ENCODE data around the gene IGFBP2. TPM values are rescaled to one million over a fixed set of nuclear protein-coding genes. Genes with fewer than 3 reads are reported as not detected.

Gene IGFBP2
- total and polyA plus RNA-seq, 8 donors: 28.2 to 133 (median 111) TPM

DNA sequence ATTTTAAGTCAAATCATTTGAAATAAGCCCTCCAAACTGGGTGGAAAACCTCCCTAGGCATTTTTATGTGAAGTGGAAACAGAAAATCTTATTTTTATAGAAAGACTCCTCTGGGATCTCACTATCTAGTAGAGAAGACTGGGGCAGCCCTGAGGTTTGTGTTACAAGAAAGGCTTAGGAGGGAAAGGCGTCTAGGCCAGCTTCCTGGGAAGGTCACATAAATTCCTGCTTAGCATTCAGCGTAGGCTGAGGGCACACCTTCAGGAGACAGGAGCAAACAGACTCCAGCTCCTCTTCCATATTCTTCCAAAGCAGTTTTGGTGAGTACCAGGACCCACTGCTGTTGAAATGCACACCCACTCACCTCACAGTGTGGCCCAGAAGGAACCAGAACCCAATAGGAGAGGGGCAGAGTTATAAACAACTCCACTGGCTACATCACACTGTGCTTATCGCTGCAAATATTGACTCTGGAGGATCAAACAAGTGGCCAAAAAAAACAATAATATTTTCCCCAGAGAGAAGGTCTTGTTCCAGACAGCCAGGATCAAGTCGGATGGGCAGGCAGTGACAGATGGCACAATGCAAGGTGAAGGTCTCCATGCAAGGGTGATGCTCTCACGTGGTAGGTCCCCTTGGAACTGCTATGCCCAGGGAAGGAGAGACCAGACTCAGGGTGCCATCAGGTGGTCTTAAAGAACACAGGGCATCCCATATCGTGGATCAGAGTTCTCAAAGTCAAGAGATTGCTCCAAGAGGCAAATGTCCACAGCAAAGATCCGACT lies 17.7 kb upstream of the IGFBP2 start:
- H3K27ac ChIP-seq: no peak overlapping the region
- TF ChIP-seq, protein P1, sequence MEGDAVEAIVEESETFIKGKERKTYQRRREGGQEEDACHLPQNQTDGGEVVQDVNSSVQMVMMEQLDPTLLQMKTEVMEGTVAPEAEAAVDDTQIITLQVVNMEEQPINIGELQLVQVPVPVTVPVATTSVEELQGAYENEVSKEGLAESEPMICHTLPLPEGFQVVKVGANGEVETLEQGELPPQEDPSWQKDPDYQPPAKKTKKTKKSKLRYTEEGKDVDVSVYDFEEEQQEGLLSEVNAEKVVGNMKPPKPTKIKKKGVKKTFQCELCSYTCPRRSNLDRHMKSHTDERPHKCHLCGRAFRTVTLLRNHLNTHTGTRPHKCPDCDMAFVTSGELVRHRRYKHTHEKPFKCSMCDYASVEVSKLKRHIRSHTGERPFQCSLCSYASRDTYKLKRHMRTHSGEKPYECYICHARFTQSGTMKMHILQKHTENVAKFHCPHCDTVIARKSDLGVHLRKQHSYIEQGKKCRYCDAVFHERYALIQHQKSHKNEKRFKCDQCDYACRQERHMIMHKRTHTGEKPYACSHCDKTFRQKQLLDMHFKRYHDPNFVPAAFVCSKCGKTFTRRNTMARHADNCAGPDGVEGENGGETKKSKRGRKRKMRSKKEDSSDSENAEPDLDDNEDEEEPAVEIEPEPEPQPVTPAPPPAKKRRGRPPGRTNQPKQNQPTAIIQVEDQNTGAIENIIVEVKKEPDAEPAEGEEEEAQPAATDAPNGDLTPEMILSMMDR (IDR thresholded peaks at IDR 0.05): no peak
- intact Hi-C loops (cut with DNase I): no loop called here
- no peak for ATAC-seq
- H3K4me3 ChIP-seq: no peak overlapping the region
- no peak for DNase-seq
- no peaks in the 10 kb centered on the region for H3K9me3 ChIP-seq
- H3K27me3 ChIP-seq: no peaks in the 10 kb centered on the region
- H3K4me1 ChIP-seq: peaks cover 0 to 4% of the 10 kb centered on the region in 2 donors
- H3K36me3 ChIP-seq: no peaks in the 10 kb centered on the region

DNA sequence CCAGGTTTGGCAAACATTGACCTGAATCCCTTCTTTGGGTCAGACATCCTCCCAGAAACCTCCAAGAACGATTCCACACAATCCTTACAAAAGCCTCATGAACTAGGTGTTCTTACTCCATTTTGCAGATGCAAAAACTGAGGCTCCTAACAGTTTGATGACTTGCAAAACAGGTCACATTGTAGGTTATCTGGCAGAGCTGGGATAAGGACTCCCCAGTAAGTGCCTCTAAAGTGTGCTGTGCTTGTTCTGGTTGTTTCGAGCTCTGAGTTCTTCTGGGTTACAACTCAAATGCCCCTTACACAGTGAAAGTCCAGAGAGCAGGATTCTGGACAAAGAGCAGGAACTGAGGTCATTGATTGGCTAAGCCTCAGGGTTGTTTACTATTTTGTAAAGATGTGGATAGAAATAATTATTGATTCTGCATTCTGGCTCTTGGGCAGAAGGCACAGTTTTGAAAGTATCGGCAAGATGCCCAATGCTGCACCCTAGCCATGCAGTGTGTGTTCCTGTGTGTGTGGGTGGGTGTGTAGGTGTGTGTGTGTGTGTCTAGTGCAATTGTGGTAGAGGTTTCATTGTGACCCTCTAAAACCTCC lies 17.0 kb upstream of the IGFBP2 start:
- no peaks in the 10 kb centered on the region for H3K9me3 ChIP-seq
- no peak overlapping the region for H3K4me3 ChIP-seq
- no peak overlapping the region for H3K27ac ChIP-seq
- TF ChIP-seq, protein P1 (IDR thresholded peaks at IDR 0.05): no peak
- H3K27me3 ChIP-seq: no peaks in the 10 kb centered on the region
- H3K36me3 ChIP-seq: no peaks in the 10 kb centered on the region
- ATAC-seq: no peak
- no peak for DNase-seq
- intact Hi-C loops (cut with DNase I): no loop called here
- H3K4me1 ChIP-seq: peaks cover 0 to 4% of the 10 kb centered on the region in 2 donors

- H3K36me3 ChIP-seq: no peaks in the 10 kb centered on the region
- TF ChIP-seq, protein P1 (IDR thresholded peaks at IDR 0.05): no peak
- no peaks in the 10 kb centered on the region for H3K27me3 ChIP-seq
- intact Hi-C loops (cut with DNase I): no loop called here
- H3K27ac ChIP-seq: no peak overlapping the region
- no peak overlapping the region for H3K4me3 ChIP-seq
- DNase-seq (no peak), ATAC-seq (no peak)
- no peaks in the 10 kb centered on the region for H3K9me3 ChIP-seq
- H3K4me1 ChIP-seq: peaks cover 0 to 4% of the 10 kb centered on the region in 2 donors
Observed at GRCh38 chr2:216617159-216617815, 15.9 kb upstream of the IGFBP2 start.

DNA sequence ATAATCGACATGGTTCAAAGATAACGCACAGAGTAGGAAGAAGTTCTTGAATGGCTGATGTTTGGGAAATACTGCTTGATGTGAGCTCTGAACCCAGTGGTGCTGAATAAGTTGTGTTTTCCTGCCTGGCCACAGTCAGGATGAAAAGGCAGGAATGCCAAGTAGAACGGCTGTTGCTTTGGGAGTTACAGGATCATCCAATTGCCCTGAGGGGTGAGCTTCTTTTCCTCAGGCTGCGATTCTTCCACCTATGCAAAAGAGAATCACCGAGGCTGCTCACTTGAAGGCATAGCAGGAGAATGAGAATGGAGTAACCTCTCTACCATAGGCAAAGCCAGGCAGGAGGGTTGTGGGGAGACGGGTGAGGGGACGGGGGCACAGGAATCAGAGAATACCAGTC lies 14.4 kb upstream of the IGFBP2 start:
- H3K27ac ChIP-seq: no peak overlapping the region
- intact Hi-C loops (cut with DNase I): no loop called here
- TF ChIP-seq, protein P1 (IDR thresholded peaks at IDR 0.05): no peak

More for the DNA sequence above, 14.4 kb upstream of the IGFBP2 start:
- H3K4me3 ChIP-seq: no peak overlapping the region
- H3K36me3 ChIP-seq: no peaks in the 10 kb centered on the region
- no peak for DNase-seq
- ATAC-seq: no peak
- H3K9me3 ChIP-seq: no peaks in the 10 kb centered on the region
- peaks cover 0 to 4% of the 10 kb centered on the region in 2 donors for H3K4me1 ChIP-seq
- H3K27me3 ChIP-seq: no peaks in the 10 kb centered on the region
